ENCODE data around the gene PPP2R2B.

Gene PPP2R2B

GRCh38 chr5:146821732-146822131 is 56.8 kb downstream of the PPP2R2B start:
- no peak for DNase-seq (ENCODE audit: low read depth)
- no peak overlapping the region for H3K4me3 ChIP-seq (ENCODE audit: low read depth, low read length)
- TF ChIP-seq MAX (IDR thresholded peaks at IDR 0.05; ENCODE audit: low read depth, low read length) (no peak), MYC (IDR thresholded peaks at IDR 0.05; ENCODE audit: low read depth, low read length) (no peak), POLR2A (IDR thresholded peaks at IDR 0.05; ENCODE audit: extremely low read depth, insufficient read length) (no peak)
- TF ChIP-seq, protein P1, sequence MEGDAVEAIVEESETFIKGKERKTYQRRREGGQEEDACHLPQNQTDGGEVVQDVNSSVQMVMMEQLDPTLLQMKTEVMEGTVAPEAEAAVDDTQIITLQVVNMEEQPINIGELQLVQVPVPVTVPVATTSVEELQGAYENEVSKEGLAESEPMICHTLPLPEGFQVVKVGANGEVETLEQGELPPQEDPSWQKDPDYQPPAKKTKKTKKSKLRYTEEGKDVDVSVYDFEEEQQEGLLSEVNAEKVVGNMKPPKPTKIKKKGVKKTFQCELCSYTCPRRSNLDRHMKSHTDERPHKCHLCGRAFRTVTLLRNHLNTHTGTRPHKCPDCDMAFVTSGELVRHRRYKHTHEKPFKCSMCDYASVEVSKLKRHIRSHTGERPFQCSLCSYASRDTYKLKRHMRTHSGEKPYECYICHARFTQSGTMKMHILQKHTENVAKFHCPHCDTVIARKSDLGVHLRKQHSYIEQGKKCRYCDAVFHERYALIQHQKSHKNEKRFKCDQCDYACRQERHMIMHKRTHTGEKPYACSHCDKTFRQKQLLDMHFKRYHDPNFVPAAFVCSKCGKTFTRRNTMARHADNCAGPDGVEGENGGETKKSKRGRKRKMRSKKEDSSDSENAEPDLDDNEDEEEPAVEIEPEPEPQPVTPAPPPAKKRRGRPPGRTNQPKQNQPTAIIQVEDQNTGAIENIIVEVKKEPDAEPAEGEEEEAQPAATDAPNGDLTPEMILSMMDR (IDR thresholded peaks at IDR 0.05; ENCODE audit: low read depth, low read length) = no peak

- no peak overlapping the region for H3K4me3 ChIP-seq (ENCODE audit: low read depth, low read length)
- no peak for DNase-seq (ENCODE audit: low read depth)
- TF ChIP-seq, protein P1 (IDR thresholded peaks at IDR 0.05; ENCODE audit: low read depth, low read length) = no peak
- TF ChIP-seq MYC (IDR thresholded peaks at IDR 0.05; ENCODE audit: low read depth, low read length) (no peak), POLR2A (IDR thresholded peaks at IDR 0.05; ENCODE audit: extremely low read depth, insufficient read length) (no peak), MAX (IDR thresholded peaks at IDR 0.05; ENCODE audit: low read depth, low read length) (no peak)
Observed at GRCh38 chr5:146820987-146821386, 57.6 kb downstream of the PPP2R2B start.

DNA sequence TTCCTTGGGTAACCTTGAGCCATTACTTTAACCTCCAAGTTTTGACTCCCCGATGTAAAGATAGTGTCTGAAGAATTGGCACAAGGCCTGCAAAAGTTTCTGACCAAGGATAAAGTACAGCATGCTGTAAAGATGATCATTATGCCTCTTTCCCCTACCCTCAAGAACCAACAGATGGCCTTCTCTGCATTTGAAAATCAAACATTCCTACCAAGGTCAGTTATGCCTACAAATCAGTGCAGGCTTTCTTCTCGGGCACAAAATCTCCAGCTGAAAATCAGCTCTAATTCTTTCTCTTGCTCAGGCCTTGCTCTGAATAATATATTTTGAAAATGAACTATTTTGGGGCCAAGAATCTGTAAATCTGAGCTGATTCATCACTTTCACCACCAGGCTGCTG is 59.7 kb downstream of the PPP2R2B start:
- TF ChIP-seq, protein P1 (IDR thresholded peaks at IDR 0.05; ENCODE audit: low read depth, low read length) = no peak
- no peak for TF ChIP-seq MYC (IDR thresholded peaks at IDR 0.05; ENCODE audit: low read depth, low read length)
- no peak for TF ChIP-seq MAX (IDR thresholded peaks at IDR 0.05; ENCODE audit: low read depth, low read length)
- no peak for TF ChIP-seq POLR2A (IDR thresholded peaks at IDR 0.05; ENCODE audit: extremely low read depth, insufficient read length)
- no peak overlapping the region for H3K4me3 ChIP-seq (ENCODE audit: low read depth, low read length)
- DNase-seq (ENCODE audit: low read depth) = no peak

DNA sequence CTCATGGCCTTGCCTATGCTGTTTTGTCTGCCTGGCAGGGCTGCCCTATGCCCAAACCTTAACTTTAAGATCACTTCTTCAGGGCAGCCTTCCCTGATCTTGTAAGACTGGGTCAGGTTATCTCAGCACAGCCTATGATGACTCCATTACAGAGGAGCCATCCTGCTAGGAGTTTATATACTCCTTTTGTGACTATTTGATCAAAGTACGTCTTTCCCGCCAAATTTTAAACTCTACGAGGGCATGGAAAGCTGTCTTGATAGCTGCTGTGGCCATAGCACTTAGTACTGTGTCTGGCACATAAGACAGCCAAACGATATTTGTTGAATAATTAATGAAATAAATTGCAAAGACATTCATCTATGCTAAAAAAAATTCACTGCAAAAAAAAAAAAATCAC is 60.6 kb downstream of the PPP2R2B start:
- no peak for DNase-seq (ENCODE audit: low read depth)
- TF ChIP-seq MAX (IDR thresholded peaks at IDR 0.05; ENCODE audit: low read depth, low read length) (no peak), MYC (IDR thresholded peaks at IDR 0.05; ENCODE audit: low read depth, low read length) (no peak), POLR2A (IDR thresholded peaks at IDR 0.05; ENCODE audit: extremely low read depth, insufficient read length) (no peak)
- TF ChIP-seq, protein P1 (IDR thresholded peaks at IDR 0.05; ENCODE audit: low read depth, low read length) = no peak
- H3K4me3 ChIP-seq (ENCODE audit: low read depth, low read length) = no peak overlapping the region

DNA sequence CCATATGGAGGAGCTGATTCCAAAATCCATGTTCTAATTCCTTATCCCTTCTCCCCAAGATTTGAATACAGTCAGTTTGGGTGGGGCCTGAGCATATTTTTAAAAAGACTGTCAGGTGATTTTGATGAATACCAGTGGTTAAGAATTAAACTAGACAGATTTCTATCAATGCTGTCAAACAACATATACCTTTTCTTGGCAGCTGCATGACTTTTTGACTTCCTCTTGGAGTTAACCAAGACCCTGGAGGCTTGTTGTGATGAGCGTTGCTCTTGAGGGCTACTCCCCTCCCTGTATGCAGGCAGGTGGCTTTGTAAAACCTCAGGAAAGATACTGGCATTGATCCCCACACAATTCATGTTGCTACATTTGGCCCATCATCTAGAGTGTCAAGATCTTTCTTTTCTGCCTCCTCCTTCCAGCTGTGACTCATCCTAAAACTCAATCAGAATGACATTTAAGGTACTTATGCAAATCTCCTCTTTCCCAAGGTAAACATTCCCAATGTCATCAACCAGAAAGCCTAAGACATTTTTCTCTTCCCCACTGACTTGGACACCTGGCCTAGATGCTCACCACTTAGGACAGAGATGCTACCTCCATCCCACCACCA is 61.7 kb downstream of the PPP2R2B start:
- no peak for TF ChIP-seq POLR2A (IDR thresholded peaks at IDR 0.05; ENCODE audit: extremely low read depth, insufficient read length)
- TF ChIP-seq MAX (IDR thresholded peaks at IDR 0.05; ENCODE audit: low read depth, low read length) = no peak
- no peak for TF ChIP-seq MYC (IDR thresholded peaks at IDR 0.05; ENCODE audit: low read depth, low read length)
- TF ChIP-seq, protein P1 (IDR thresholded peaks at IDR 0.05; ENCODE audit: low read depth, low read length) = no peak
- no peak overlapping the region for H3K4me3 ChIP-seq (ENCODE audit: low read depth, low read length)
- no peak for DNase-seq (ENCODE audit: low read depth)
